PC-9 (cell line): ENCODE data around the gene RFWD3.

ENCODE experiments used
- EZH2 ChIP-seq: fragments of 200-600 bp; sonication (generic); IDR thresholded peaks from 2 replicates; pipeline ENCODE4 v1.8.0; 2017; ENCODE audit warnings: antibody characterized with exemption, low read depth
- TF ChIP-seq, protein P1 (sequence below): fragments of 200-600 bp; sonication (generic); conservative IDR thresholded peaks from 2 replicates; pipeline ENCODE4 v1.6.1; 2017; ENCODE audit warnings: mixed run types, antibody characterized with exemption, mild to moderate bottlenecking, moderate library complexity

DNA sequence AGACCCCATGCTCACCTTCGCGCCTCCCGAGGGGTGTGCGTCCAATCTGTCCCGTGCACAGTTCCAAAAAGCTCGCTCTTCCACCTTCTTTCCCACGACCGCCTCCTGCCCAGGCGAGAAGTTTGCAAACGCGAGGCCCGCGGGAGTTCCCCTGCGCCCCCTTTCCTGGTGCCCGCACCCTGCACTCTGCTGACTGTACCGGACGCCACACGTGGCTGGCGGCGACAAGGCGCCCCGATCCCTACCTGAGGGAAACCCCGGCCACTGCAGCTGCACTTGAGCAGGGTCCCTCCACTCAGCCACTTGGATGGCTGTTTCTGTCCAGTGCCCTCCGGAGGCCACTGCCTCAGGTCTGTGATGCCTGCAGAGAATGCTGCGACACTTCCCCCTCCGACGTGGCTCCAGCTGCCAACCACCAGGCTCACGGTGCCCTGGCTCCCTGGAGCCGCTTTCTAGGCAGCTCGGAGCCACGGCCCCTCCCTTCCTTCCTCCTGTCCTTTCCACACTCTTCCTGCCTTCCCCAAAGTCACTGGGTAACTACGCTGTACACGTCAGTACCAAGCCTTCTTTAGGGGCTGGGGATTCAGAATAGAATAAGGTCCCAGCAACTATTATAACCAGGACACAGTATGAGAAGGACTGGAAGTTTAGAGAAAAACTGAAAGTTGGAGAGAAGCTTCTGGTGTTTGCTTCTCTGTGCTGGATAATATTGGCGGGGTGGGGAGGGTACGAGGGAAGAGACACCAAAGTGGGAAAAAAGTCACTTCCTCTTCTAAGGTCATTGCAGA is 34.0 kb upstream of the RFWD3 start, which contains the start of gene MLKL:
- TF ChIP-seq, protein P1, sequence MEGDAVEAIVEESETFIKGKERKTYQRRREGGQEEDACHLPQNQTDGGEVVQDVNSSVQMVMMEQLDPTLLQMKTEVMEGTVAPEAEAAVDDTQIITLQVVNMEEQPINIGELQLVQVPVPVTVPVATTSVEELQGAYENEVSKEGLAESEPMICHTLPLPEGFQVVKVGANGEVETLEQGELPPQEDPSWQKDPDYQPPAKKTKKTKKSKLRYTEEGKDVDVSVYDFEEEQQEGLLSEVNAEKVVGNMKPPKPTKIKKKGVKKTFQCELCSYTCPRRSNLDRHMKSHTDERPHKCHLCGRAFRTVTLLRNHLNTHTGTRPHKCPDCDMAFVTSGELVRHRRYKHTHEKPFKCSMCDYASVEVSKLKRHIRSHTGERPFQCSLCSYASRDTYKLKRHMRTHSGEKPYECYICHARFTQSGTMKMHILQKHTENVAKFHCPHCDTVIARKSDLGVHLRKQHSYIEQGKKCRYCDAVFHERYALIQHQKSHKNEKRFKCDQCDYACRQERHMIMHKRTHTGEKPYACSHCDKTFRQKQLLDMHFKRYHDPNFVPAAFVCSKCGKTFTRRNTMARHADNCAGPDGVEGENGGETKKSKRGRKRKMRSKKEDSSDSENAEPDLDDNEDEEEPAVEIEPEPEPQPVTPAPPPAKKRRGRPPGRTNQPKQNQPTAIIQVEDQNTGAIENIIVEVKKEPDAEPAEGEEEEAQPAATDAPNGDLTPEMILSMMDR, result no peak; the same call in 1 of the 2 replicates
- no peak for TF ChIP-seq EZH2
